ENCODE measurements around the gene ZDHHC21.

ZDHHC21 gene

GRCh38 chr9:14591411-14591810 lies 101.8 kb downstream of the ZDHHC21 start:
- TF ChIP-seq, protein P1, sequence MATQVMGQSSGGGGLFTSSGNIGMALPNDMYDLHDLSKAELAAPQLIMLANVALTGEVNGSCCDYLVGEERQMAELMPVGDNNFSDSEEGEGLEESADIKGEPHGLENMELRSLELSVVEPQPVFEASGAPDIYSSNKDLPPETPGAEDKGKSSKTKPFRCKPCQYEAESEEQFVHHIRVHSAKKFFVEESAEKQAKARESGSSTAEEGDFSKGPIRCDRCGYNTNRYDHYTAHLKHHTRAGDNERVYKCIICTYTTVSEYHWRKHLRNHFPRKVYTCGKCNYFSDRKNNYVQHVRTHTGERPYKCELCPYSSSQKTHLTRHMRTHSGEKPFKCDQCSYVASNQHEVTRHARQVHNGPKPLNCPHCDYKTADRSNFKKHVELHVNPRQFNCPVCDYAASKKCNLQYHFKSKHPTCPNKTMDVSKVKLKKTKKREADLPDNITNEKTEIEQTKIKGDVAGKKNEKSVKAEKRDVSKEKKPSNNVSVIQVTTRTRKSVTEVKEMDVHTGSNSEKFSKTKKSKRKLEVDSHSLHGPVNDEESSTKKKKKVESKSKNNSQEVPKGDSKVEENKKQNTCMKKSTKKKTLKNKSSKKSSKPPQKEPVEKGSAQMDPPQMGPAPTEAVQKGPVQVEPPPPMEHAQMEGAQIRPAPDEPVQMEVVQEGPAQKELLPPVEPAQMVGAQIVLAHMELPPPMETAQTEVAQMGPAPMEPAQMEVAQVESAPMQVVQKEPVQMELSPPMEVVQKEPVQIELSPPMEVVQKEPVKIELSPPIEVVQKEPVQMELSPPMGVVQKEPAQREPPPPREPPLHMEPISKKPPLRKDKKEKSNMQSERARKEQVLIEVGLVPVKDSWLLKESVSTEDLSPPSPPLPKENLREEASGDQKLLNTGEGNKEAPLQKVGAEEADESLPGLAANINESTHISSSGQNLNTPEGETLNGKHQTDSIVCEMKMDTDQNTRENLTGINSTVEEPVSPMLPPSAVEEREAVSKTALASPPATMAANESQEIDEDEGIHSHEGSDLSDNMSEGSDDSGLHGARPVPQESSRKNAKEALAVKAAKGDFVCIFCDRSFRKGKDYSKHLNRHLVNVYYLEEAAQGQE (IDR thresholded peaks at IDR 0.05; ENCODE audit: low read depth): no peak
- no peak for TF ChIP-seq TAF1 (IDR thresholded peaks at IDR 0.05; ENCODE audit: low read depth)
- TF ChIP-seq RAD21 (IDR thresholded peaks at IDR 0.05; ENCODE audit: low read depth): no peak
- TF ChIP-seq, protein P2, sequence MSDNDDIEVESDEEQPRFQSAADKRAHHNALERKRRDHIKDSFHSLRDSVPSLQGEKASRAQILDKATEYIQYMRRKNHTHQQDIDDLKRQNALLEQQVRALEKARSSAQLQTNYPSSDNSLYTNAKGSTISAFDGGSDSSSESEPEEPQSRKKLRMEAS (IDR thresholded peaks at IDR 0.05): no peak
- no peak for TF ChIP-seq CEBPB (IDR thresholded peaks at IDR 0.05)
- TF ChIP-seq EP300 (IDR thresholded peaks at IDR 0.05; ENCODE audit: borderline replicate concordance): no peak
- no peak for TF ChIP-seq USF1 (IDR thresholded peaks at IDR 0.05)
- no peak for TF ChIP-seq CREB1 (IDR thresholded peaks at IDR 0.05; ENCODE audit: low read depth)
- no peak for TF ChIP-seq NFIC (IDR thresholded peaks at IDR 0.05)
- TF ChIP-seq FOXM1 (IDR thresholded peaks at IDR 0.05; ENCODE audit: borderline replicate concordance, low read depth): no peak
- no peak for TF ChIP-seq YY1 (IDR thresholded peaks at IDR 0.05; ENCODE audit: low read depth)
- TF ChIP-seq EGR1 (IDR thresholded peaks at IDR 0.05): no peak
- TF ChIP-seq ZBTB7A (IDR thresholded peaks at IDR 0.05; ENCODE audit: low read depth): no peak
- TF ChIP-seq TEAD4 (IDR thresholded peaks at IDR 0.05): no peak
- no peak for TF ChIP-seq TCF12 (IDR thresholded peaks at IDR 0.05; ENCODE audit: low read depth)

DNA sequence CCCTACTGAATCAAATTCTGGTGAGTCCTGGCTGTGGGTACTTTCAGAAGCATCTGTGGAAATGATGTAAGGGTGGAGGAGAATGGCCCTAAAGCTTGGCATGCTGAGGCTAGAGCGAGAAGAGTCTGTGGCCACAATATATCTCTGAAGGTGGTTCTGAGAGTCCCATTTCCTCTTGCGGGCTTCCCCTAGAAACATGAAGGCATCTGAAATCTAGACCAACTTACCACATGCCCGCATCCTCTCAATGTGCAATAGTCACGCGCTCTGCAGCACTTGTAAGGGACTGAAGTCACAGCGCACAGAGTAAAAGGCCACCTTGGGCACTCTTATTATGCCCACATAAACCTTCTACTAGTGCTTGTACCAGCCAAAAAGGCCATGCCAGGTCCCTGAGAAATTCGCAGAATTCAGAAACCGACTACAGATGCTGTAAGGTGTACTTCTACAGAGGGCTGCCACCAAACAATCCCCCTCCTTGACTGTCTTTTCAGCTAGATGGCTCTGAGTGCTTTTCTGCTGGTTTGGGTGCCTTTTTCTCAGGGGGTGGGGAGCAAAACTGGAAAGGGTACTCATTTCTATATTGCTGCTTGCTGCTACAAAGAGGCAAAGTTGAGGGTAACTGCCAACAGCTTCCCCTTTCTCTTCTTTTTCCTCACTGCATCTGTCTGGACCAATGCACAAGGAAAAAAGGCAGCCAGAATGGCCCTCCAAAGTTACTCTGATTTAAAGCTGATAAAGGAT lies 107.3 kb downstream of the ZDHHC21 start:
- TF ChIP-seq CEBPB (IDR thresholded peaks at IDR 0.05) (no peak), TAF1 (IDR thresholded peaks at IDR 0.05; ENCODE audit: low read depth) (no peak), RAD21 (IDR thresholded peaks at IDR 0.05; ENCODE audit: low read depth) (no peak), USF1 (IDR thresholded peaks at IDR 0.05) (no peak), EP300 (IDR thresholded peaks at IDR 0.05; ENCODE audit: borderline replicate concordance) (no peak), FOXM1 (IDR thresholded peaks at IDR 0.05; ENCODE audit: borderline replicate concordance, low read depth) (no peak), YY1 (IDR thresholded peaks at IDR 0.05; ENCODE audit: low read depth) (no peak)
- TF ChIP-seq, protein P2 (IDR thresholded peaks at IDR 0.05): no peak

DNA sequence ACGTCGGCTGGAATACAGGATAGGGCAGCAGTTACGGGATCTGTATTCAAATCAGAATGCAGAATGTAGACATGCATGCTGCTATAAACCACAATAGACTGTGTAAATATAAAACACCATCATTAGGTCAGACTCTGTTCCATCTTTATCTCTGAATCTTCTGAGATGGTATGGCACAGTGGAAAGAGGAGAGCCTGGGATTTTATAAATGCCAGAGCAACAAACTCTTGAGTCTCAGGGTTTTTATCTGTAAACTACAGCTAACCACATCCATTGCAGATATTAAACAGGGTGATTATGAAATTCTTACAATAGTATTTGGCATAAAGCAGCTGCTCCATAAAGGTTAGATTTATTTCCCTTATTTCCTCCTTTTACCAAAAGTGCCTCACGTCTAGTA lies 108.7 kb downstream of the ZDHHC21 start:
- TF ChIP-seq, protein P2 (IDR thresholded peaks at IDR 0.05): no peak
- TF ChIP-seq CREB1 (IDR thresholded peaks at IDR 0.05; ENCODE audit: low read depth): no peak
- TF ChIP-seq FOXM1 (IDR thresholded peaks at IDR 0.05; ENCODE audit: borderline replicate concordance, low read depth): no peak
- TF ChIP-seq TAF1 (IDR thresholded peaks at IDR 0.05; ENCODE audit: low read depth): no peak
- no peak for TF ChIP-seq EGR1 (IDR thresholded peaks at IDR 0.05)
- TF ChIP-seq ZBTB7A (IDR thresholded peaks at IDR 0.05; ENCODE audit: low read depth): no peak
- TF ChIP-seq EP300 (IDR thresholded peaks at IDR 0.05; ENCODE audit: borderline replicate concordance): no peak
- TF ChIP-seq, protein P1 (IDR thresholded peaks at IDR 0.05; ENCODE audit: low read depth): no peak
- TF ChIP-seq USF1 (IDR thresholded peaks at IDR 0.05): no peak
- no peak for TF ChIP-seq RAD21 (IDR thresholded peaks at IDR 0.05; ENCODE audit: low read depth)

DNA sequence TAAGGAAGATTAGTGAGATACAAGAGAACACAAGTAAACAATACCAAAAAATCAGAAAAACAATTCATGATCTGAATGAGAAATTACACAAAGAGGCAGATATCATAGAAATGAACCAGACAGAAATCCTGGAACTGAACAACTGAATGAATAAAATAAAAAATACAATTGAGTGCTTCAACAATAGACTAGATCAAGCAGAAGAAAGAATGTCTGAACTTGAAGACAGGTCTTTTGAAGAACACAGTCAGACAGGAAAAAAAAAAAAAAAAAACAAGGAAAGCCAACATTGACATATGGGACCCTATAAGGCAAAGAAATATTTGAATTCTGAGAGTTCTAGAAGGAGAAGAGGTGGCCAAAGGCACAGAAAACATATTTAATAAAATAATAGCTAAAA lies 115.2 kb downstream of the ZDHHC21 start:
- TF ChIP-seq USF1 (IDR thresholded peaks at IDR 0.05): no peak
- no peak for TF ChIP-seq NFIC (IDR thresholded peaks at IDR 0.05)
- no peak for TF ChIP-seq FOXM1 (IDR thresholded peaks at IDR 0.05; ENCODE audit: borderline replicate concordance, low read depth)
- no peak for TF ChIP-seq CEBPB (IDR thresholded peaks at IDR 0.05)
- TF ChIP-seq TEAD4 (IDR thresholded peaks at IDR 0.05): no peak
- no peak for TF ChIP-seq YY1 (IDR thresholded peaks at IDR 0.05; ENCODE audit: low read depth)
- TF ChIP-seq, protein P1 (IDR thresholded peaks at IDR 0.05; ENCODE audit: low read depth): no peak
- no peak for TF ChIP-seq EP300 (IDR thresholded peaks at IDR 0.05; ENCODE audit: borderline replicate concordance)
- TF ChIP-seq ZBTB7A (IDR thresholded peaks at IDR 0.05; ENCODE audit: low read depth): no peak
- no peak for TF ChIP-seq RAD21 (IDR thresholded peaks at IDR 0.05; ENCODE audit: low read depth)
- no peak for TF ChIP-seq TAF1 (IDR thresholded peaks at IDR 0.05; ENCODE audit: low read depth)

Measured in Ishikawa (cell line).